ENCODE measurements around the gene SMARCA2. TPM values are rescaled to one million over a fixed set of nuclear protein-coding genes. Genes with fewer than 3 reads are reported as not detected.

The SMARCA2 gene
- total RNA-seq, 2 experiments from 2014 or later: 91.3 to 94.0 TPM

DNA sequence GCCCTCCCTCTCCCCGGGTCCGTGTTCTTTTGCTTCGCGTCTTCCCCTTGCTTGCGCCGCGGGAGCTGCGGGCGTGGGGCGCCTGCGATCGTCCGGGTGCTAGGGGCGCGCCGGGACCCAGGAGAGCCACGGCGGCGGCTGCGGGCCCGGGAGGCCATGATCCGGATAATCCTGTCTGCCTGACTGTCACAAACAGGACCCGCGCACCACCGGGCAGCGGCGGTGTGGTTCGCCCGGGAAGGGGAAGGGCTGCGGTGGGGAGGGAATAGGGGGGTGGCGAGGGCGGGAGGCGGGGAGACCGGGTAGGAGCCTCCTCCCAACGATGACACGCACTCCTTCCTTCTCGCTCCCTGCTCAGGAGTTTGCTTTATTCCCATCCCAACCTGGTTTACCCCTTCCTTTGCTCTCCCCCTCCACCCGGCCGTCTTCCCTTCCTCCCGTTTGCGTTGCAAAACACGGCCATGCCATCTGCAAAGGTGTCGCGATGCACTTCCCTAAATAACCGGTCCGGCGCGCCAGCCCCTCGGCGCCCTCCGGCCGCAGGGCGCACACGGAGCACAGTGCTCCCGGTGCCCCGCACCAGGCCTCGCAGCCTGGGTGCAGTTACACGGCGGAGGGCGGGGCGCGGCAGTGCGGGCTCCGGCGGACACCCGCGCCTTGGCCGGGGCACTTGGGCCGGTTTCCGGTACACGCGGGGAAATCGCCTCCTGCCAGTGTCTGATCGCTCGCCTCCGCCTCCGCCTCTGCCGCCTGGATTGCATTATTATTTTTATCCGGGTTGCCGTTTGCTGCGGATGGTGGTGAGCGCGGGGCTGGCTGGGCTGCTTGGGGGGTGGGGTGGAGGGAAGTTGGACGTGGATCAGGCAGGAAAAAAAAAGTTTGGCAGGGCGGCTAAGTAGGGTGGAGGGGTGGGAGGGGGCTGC lies 1.5 kb downstream of the SMARCA2 start:
- Mint-ChIP-seq H3K36me3 (ENCODE audit: low read depth) (no peaks in the 10 kb centered on the region), H3K27ac (peak overlapping the region; percentile 95), H3K4me3 (peak overlapping the region; percentile 92), H3K4me1 (peaks cover 56% of the 10 kb centered on the region), H3K9me3 (ENCODE audit: low read depth) (no peaks in the 10 kb centered on the region), H3K27me3 (no peaks in the 10 kb centered on the region)
- CTCF ChIA-PET: no interaction called here
- DNase-seq: peak; percentile 78
- intact Hi-C loops (cut with DNase I, micrococcal nuclease): loop anchor here (1.0 to 10.0 kb wide), 5 partner anchors 38 to 1744 kb away; partner anchors contain the start of gene VLDLR (in 1 of the 2)
- ATAC-seq: peak; percentile 1
- POLR2A ChIA-PET: interaction anchor here (1.8 kb wide), 1 partner anchor 38 kb away, joined by 6 read pairs; no protein-coding TSS in a partner anchor

DNA sequence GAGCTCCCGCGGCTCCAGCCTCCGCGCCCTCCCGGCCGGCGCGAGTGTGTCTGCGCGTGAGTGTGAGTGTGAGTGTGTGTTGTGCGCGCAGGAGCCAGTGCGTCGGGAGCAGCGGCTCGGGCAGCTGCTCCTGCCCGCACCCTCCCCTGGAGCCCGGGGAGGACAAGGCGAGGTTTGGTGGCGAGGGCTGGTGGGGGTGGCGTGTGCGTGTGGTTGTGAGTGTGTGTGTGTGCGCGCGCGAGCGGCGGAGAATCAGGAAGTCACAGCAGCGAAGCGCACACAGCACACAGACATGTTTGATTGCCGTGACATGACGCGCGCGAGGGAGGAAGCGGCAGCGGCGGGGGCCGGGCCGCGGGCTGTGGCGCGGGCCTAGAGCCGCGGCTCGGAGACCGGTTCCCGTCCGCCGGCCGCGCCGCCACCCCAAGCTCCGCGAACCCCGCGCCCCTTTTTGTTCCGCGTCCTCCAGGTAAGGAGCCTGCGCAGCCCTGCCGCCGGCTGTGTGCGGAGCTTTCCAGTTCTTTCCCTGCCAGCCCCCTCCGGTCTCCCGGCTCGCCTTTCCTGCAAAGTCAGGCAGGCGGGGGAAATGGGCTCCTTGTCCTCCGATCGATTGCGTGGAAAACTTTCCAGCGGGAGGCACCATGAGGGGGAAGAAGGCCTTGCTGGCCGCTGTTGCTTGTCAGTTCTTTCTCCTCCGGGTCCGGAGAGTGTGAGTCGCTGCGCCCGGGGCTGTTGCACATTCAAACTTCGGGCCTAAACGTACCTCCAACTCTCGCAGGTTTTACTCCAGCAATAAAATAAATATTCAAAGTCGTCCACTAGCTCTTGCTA lies 2.4 kb downstream of the SMARCA2 start:
- intact Hi-C loops (cut with DNase I, micrococcal nuclease): loop anchor here (1.0 to 10.0 kb wide), 5 partner anchors 37 to 1745 kb away; partner anchors contain the start of gene VLDLR (in 1 of the 2)
- ChIA-PET CTCF (interaction anchor here (0.6 to 1.0 kb wide), 2 partner anchors 18 to 70 kb away, joined by 3 read pairs; no protein-coding TSS in a partner anchor), POLR2A (interaction anchor here (1.8 kb wide), 1 partner anchor 37 kb away, joined by 6 read pairs; no protein-coding TSS in a partner anchor)
- Mint-ChIP-seq H3K36me3 (ENCODE audit: low read depth) (no peaks in the 10 kb centered on the region), H3K4me1 (peaks cover 57% of the 10 kb centered on the region), H3K9me3 (ENCODE audit: low read depth) (no peaks in the 10 kb centered on the region), H3K27ac (peak overlapping the region; percentile 95), H3K4me3 (peak overlapping the region; percentile 92), H3K27me3 (no peaks in the 10 kb centered on the region)
- DNase-seq: peak; percentile 83
- ATAC-seq: peak; percentile 13

DNA sequence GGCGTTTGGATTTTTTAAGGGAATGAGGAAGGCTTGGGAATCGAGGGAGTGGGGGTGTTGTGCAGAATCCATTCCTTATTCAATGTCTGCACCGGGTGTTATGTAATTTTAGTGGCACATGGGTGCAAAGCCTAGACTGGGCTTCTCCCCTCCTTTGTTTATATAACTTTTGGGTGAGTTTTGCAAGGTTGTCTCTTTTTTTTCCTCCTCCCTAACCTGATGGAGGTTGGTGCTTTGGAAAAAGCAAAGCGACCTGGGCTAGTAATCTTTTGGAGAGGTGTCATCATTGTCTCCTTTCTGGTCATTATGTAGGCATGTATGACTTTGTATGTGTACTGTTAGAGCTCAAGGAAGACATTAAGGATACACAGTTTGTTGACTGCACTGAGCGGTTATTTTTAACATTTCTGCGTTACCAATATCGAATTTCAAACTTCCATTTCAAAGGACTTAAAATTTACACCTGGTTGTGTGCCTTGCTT lies 3.1 kb downstream of the SMARCA2 start:
- H3K4me1 Mint-ChIP-seq: peaks cover 57% of the 10 kb centered on the region
- ATAC-seq (no peak), DNase-seq (no peak)
- no peaks in the 10 kb centered on the region for H3K36me3 Mint-ChIP-seq (ENCODE audit: low read depth)
- H3K9me3 Mint-ChIP-seq (ENCODE audit: low read depth): no peaks in the 10 kb centered on the region
- H3K27me3 Mint-ChIP-seq: no peaks in the 10 kb centered on the region
- peak overlapping the region; percentile 95 for H3K27ac Mint-ChIP-seq
- peak overlapping the region; percentile 92 for H3K4me3 Mint-ChIP-seq
- intact Hi-C loops (cut with DNase I, micrococcal nuclease): loop anchor here (5.0 to 10.0 kb wide), 3 partner anchors 604 to 1746 kb away; partner anchors contain the start of gene VLDLR (in 1 of the 2)
- ChIA-PET POLR2A (no interaction called here), CTCF (interaction anchor here (0.6 to 1.0 kb wide), 3 partner anchors 17 to 1585 kb away, joined by 3 read pairs; no protein-coding TSS in a partner anchor)

DNA sequence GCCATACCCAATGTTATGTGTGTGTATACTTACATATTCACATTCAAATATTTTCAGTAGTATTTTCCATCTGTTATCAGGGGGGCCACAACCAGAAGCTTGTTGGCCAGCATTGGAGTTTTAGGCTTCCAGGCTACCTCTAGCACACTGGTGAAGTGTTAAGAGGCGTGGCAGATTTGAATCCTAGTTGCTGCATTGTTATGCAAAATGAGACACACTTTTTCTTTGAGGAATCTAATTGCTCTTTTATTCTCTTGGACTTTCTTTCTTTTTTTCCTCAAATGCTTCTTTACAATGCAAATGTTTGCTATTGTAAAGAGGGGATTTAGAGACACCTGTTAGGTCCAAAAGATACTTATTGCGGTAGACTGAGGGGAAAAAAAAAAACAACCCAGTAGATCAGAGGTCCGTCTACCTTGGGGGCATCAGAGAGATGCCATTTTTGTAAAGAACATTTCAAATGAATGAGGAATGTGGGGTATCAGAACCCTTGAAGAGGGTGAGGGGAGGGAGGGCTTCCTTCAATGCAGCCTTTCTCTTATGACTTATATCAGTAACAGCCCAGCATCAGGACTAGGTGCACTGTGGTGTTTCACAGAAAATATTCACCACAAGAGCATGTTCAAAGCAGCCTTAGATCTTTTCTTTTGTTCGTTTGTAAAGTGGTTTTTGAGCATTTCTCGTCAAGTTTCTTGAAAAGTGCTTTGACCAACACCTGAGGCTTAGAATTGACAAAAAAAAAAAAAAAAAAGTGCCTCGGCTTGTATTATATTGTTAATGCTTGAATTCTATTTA lies 3.8 kb downstream of the SMARCA2 start:
- ChIA-PET CTCF (interaction anchor here (0.6 kb wide), 1 partner anchor 1586 kb away, joined by 3 read pairs; no protein-coding TSS in a partner anchor), POLR2A (no interaction called here)
- DNase-seq (peak; percentile 46), ATAC-seq (no peak)
- Mint-ChIP-seq H3K4me3 (peak overlapping the region; percentile 92), H3K27me3 (no peaks in the 10 kb centered on the region), H3K36me3 (ENCODE audit: low read depth) (no peaks in the 10 kb centered on the region), H3K27ac (peak overlapping the region; percentile 95), H3K4me1 (peaks cover 57% of the 10 kb centered on the region), H3K9me3 (ENCODE audit: low read depth) (no peaks in the 10 kb centered on the region)
- intact Hi-C loops (cut with DNase I, micrococcal nuclease): loop anchor here (1.0 to 10.0 kb wide), 4 partner anchors 35 to 1747 kb away; partner anchors contain the start of gene VLDLR (in 1 of the 2)

DNA sequence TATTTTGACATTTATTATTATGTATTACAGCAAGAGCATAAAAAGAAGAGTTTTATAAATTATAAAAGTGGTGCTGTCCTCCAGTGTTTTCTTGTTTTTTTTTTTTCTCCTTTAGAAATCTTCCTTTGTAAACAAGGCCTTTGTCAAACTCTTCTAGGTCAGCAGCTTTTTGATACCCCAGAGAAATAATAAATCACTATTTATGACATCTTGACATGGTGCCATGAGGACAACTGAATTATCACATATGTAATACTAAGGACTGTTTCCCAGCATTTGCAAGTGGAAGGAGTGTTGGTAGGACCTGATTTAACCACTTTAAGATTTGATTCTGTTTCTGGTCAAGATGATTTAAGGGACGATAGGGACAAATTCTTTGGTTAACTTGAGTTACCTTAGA lies 4.6 kb downstream of the SMARCA2 start:
- H3K4me3 Mint-ChIP-seq: peak overlapping the region; percentile 30
- DNase-seq (no peak), ATAC-seq (no peak)
- no peaks in the 10 kb centered on the region for H3K27me3 Mint-ChIP-seq
- H3K36me3 Mint-ChIP-seq (ENCODE audit: low read depth): no peaks in the 10 kb centered on the region
- no peaks in the 10 kb centered on the region for H3K9me3 Mint-ChIP-seq (ENCODE audit: low read depth)
- intact Hi-C loops (cut with DNase I, micrococcal nuclease): loop anchor here (1.0 to 10.0 kb wide), 5 partner anchors 35 to 1747 kb away; partner anchors contain the start of gene VLDLR (in 1 of the 2)
- peaks cover 63% of the 10 kb centered on the region for H3K4me1 Mint-ChIP-seq
- POLR2A ChIA-PET: no interaction called here
- CTCF ChIA-PET: no interaction called here
- peak overlapping the region; percentile 75 for H3K27ac Mint-ChIP-seq

DNA sequence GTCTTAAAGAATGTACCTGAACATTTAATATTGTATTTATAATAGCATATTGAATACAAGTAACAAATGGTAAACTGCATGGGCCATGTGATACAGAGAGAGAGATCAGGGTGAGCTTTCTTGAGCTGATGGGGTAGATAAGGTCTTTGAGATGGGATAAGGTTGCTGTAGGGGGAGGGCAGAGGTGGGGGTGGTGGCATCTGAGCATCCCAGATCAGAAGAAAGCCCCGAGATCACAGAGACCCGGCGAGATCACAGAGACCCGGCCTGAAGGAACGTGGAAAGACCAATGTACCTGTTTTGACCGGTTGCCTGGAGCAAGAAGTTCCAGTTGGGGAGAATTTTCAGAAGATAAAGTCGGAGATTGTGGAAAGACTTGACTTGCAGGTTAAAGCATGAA lies 6.6 kb downstream of the SMARCA2 start:
- Mint-ChIP-seq H3K4me1 (peaks cover 82% of the 10 kb centered on the region), H3K4me3 (peak overlapping the region; percentile 54), H3K27me3 (no peaks in the 10 kb centered on the region), H3K27ac (peak overlapping the region; percentile 77), H3K9me3 (ENCODE audit: low read depth) (no peaks in the 10 kb centered on the region), H3K36me3 (ENCODE audit: low read depth) (no peaks in the 10 kb centered on the region)
- ATAC-seq (no peak), DNase-seq (no peak)
- CTCF ChIA-PET: interaction anchor here (1.0 kb wide), 1 partner anchor 9 kb away, joined by 3 read pairs; no protein-coding TSS in a partner anchor
- POLR2A ChIA-PET: no interaction called here
- intact Hi-C loops (cut with DNase I, micrococcal nuclease): loop anchor here in 1 of 2 experiments (5.0 kb wide), 1 partner anchor 106 kb away; no protein-coding TSS in a partner anchor

DNA sequence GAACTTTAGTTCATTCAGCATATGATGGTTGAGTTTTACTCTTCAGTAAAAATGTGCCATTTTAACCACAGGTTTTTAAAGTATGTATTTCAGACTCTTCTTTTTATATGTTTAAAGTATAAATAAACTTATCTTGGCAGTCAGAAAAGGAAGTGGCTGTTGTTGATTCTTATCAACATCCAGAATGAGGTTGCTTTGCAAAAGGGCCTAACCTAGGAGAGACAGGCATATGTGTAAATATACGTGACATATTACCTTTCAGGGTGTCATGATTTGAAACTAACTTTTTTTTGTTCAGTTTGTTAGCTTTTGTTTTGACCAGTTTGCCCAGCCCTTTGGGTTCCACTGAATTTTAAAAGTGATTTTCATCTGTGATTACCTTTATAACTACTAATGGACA lies 7.4 kb downstream of the SMARCA2 start:
- Mint-ChIP-seq H3K4me3 (peak overlapping the region; percentile 54), H3K27ac (peak overlapping the region; percentile 88), H3K27me3 (no peaks in the 10 kb centered on the region), H3K36me3 (ENCODE audit: low read depth) (peaks cover 2% of the 10 kb centered on the region), H3K4me1 (peaks cover 88% of the 10 kb centered on the region), H3K9me3 (ENCODE audit: low read depth) (no peaks in the 10 kb centered on the region)
- DNase-seq (no peak), ATAC-seq (no peak)
- ChIA-PET CTCF (interaction anchor here (0.7 to 1.2 kb wide), 3 partner anchors 9 to 43 kb away, joined by 3 to 6 read pairs (median 3); no protein-coding TSS in a partner anchor), POLR2A (interaction anchor here (0.6 kb wide), 2 partner anchors 11 to 143 kb away, joined by 3 to 6 read pairs; no protein-coding TSS in a partner anchor)
- intact Hi-C loops (cut with DNase I, micrococcal nuclease): loop anchor here in 1 of 2 experiments (5.0 kb wide), 1 partner anchor 105 kb away; no protein-coding TSS in a partner anchor

DNA sequence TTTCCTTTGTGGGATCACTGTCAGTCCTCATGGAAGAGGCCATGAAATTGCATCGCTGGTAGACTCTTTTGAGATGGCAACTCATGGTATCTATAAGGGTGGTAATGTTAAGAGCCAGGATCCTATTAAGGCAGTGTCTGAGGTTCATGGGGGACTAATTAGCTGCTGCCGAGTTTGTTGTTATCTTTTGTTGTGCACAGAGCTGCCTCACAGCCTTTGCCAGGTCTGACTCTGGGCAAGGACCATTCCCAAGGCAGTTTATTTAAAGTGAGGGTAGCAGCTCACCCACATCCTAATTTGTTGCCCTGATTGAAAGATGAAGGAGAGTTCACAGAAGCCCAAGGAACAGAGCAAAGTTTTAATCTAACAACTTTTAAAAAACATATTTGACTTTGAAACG lies 7.9 kb downstream of the SMARCA2 start:
- ATAC-seq: no peak
- H3K9me3 Mint-ChIP-seq (ENCODE audit: low read depth): no peaks in the 10 kb centered on the region
- POLR2A ChIA-PET: interaction anchor here (0.5 kb wide), 1 partner anchor 23 kb away, joined by 4 read pairs; no protein-coding TSS in a partner anchor
- peaks cover 93% of the 10 kb centered on the region for H3K4me1 Mint-ChIP-seq
- DNase-seq: no peak
- peaks cover 3% of the 10 kb centered on the region for H3K36me3 Mint-ChIP-seq (ENCODE audit: low read depth)
- peak overlapping the region; percentile 88 for H3K27ac Mint-ChIP-seq
- intact Hi-C loops (cut with DNase I, micrococcal nuclease): loop anchor here (1.0 to 5.0 kb wide), 2 partner anchors 32 to 104 kb away; no protein-coding TSS in a partner anchor
- CTCF ChIA-PET: interaction anchor here (1.2 kb wide), 1 partner anchor 31 kb away, joined by 6 read pairs; no protein-coding TSS in a partner anchor
- no peaks in the 10 kb centered on the region for H3K27me3 Mint-ChIP-seq
- peak overlapping the region; percentile 54 for H3K4me3 Mint-ChIP-seq

DNA sequence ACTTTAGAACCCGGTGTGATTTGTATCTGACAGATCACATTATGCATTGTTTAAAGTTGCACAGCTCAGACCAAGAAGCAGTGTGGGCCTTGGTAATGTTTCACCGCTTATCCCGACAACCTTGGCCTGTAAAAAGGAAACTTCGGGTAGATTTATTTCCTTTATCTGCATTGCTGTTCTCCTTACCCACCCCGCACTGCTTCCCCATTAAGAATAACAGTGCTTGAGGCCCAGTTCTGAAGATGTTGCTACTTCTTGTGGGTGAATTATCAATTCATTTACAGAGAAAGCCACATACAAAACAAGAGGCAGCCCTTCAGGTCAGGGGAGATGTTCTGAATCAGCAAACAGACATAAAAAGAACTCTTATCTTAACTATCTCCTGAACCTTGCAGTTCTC lies 8.4 kb downstream of the SMARCA2 start:
- CTCF ChIA-PET: interaction anchor here (1.0 to 1.2 kb wide), 3 partner anchors 9 to 40 kb away, joined by 3 read pairs; partner anchors contain the start of gene SMARCA2
- intact Hi-C loops (cut with DNase I, micrococcal nuclease): loop anchor here (1.0 to 5.0 kb wide), 2 partner anchors 32 to 104 kb away; no protein-coding TSS in a partner anchor
- Mint-ChIP-seq H3K4me1 (peaks cover 94% of the 10 kb centered on the region), H3K27me3 (no peaks in the 10 kb centered on the region), H3K4me3 (peak overlapping the region; percentile 54), H3K27ac (peak overlapping the region; percentile 88), H3K9me3 (ENCODE audit: low read depth) (no peaks in the 10 kb centered on the region), H3K36me3 (ENCODE audit: low read depth) (peaks cover 8% of the 10 kb centered on the region)
- ATAC-seq: peak; percentile 58
- POLR2A ChIA-PET: interaction anchor here (0.5 kb wide), 1 partner anchor 22 kb away, joined by 4 read pairs; no protein-coding TSS in a partner anchor
- DNase-seq: peak; percentile 39

Measured in activated CD4-positive, alpha-beta T cell treated with anti-CD3 and anti-CD28 coated beads for 36 hours (primary cell).